GM18526 (cell line): ENCODE data around the gene WSCD1.

ENCODE experiments used
- POLR2A ChIP-seq: IDR thresholded peaks from 3 replicates; pipeline ENCODE4 v1.6.1; 2011; ENCODE audit not compliant: insufficient read length; ENCODE audit errors: extremely low read depth

The WSCD1 gene

DNA sequence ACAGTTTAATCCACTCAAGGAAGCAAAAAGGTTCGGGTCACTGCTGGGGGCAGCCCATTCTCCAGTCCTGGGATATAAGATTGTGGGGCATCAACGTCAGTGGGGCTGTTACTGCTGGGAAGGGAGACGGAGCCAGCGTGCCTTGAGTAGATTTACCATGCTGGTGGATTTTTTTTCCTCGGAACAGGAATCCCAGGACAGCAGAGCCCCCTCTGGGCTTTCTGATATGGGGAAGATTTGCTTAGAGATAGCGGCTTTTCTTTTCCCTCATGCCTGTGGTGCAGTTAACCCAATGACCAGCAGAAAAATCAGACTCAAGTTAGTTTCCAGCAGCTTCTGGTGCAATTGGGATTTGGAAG lies 35.4 kb downstream of the WSCD1 start:
- no peak for TF ChIP-seq POLR2A

DNA sequence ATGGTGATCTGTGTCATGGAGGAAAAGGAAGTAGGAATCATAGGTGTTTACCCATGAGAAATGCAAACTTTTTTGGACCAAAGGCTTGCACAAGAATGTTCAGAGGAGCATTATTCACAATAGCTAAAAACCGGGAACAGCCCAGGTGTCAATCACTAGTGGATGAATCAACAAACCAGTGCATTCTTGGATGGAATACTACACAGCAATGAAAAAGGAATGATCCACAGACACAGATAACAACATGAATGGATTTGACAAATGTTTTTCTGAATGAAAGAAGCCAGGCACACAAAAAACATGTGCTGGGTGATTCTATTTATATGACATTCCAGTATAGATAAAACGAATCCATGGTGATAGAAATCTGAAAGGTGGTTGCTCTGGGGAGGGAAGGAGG lies 36.0 kb downstream of the WSCD1 start:
- TF ChIP-seq POLR2A: no peak

DNA sequence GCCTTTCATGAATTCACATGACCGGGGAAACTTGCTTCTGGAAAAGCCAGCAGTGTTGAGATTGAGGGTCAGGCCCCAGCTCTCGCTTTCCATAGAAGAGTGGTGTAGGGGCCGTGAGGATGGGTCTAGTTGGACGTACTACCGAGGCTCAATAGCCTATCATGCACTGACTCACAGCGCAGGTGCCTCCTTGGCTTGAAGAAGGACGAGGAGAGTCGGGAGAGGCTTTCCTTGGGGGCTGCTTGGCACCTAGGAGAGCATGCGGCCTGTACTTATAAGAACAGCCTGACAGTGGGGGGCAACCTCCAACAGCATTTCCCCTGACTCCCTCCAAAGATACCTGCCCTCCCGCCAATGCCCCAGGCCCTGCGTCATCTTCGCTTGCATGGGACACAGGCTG lies 37.6 kb downstream of the WSCD1 start:
- TF ChIP-seq POLR2A: no peak

DNA sequence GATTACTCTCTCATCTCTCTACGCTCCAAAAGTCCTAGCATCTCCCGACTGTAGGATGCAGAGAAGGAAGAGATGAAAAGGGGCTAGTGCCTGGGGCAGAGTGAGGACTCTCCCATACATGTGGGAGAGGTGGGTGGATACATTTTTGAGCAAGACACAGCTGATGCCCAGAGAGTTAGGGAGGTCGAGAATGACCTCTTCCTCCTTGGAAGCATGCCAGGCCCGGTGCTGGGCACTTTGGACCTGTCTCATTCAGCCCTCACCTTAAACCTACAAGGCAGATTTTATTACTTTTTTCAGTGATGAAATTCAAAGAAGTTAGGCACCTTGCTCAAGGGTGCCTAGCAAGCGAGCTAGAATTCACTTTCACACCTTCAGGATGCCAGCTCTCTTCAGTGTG lies 38.2 kb downstream of the WSCD1 start:
- no peak for TF ChIP-seq POLR2A

DNA sequence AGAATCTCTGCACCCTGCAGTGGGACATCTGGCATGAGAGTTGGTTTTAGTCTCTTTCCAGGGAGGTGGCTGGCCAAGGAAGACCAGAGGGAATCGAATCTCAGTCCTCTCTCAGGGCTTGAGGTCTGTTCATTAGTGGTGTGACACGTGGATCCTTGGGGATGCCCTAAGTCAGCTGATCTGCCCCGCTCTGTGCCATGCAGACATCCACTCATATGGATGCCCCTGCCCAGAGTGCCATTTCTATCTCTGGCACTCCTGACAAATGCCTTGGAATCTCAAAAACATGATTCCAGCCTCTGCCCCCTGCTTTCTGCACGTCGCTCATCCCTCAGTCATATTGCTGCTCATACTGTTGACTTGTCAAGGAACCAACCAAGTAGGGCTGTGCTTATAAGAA lies 38.8 kb downstream of the WSCD1 start:
- no peak for TF ChIP-seq POLR2A

DNA sequence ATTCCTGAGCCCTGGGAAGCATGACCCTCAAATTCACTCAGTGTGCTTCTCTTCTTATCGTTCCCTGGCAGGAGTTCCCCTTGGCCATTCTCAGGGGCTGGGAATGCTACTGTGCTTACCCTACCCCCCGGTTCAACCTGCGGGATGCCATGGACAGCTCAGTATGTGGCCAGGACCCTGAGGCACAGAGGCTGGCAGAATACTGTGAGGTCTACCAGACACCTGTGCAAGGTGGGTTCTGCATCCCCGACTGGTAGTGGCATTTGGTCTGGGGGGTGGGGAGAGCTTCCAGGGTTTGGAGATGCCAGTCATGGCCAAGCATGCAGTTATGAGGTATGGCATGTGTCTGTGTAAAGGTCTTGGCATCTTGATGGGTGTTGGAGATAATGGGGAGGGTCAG lies 39.4 kb downstream of the WSCD1 start:
- TF ChIP-seq POLR2A: no peak

DNA sequence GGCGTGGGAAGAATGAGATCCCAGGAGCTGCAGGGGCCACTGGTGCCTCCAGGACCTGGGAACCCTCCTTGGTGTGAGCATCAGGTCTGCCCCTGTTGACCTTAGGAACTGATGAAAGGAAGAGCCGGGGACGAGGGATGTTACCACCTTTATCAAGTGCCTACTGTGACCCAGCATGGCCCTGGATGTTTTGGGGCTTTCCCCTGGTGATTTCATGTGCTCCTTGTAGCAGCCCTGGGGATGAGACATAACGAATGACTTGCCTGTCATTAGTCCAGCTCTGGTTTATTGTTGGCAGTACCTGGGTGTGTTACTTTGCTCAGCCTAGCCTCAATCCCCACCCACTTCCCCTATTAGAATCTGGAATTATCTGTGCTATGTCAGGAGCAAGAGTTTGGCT lies 39.9 kb downstream of the WSCD1 start:
- no peak for TF ChIP-seq POLR2A

DNA sequence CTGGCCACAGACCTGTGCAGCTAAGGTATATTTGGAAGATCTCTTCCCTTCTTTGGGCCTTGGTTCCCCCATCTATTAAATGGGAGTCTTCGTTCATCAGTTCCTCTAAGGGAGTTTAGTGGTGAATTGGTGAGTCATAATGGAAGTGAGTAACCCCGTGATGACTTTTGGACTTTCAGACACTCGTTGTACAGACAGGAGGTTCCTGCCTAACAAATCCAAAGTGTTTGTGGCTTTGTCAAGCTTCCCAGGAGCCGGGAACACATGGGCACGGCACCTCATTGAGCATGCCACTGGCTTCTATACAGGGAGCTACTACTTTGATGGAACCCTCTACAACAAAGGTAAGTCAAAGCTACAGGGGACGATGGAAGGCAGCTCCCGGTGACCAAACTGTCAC lies 40.4 kb downstream of the WSCD1 start:
- TF ChIP-seq POLR2A: no peak

DNA sequence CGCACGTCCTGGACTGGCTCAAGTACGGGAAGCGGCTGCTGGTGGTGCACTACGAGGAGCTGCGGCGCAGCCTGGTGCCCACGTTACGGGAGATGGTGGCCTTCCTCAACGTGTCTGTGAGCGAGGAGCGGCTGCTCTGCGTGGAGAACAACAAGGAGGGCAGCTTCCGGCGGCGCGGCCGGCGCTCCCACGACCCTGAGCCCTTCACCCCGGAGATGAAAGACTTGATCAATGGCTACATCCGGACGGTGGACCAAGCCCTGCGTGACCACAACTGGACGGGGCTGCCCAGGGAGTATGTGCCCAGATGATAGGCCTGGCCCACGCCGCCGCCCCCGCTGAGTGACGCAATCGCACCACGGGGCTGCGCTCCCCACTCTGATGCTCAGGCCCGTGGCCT lies 50.2 kb downstream of the WSCD1 start:
- no peak for TF ChIP-seq POLR2A

DNA sequence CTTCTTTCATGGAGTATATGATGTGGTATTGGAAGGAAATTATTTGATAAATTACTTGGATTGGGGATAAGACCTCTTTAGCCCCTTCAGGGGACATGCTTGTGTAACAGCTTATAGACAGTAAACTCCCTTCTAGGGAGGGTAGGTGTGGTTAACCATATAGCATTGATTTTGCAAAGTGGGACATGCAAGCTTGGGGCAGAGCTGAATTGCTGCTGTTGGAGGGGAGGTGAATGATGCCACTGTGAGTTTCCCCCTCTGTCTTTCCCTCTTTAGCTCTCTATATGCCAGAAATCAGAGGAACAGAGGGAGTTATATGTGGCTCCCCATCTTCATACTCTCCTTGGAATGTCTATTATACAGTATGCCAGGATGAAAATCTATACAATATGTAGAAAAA lies 54.7 kb downstream of the WSCD1 start:
- TF ChIP-seq POLR2A: no peak

DNA sequence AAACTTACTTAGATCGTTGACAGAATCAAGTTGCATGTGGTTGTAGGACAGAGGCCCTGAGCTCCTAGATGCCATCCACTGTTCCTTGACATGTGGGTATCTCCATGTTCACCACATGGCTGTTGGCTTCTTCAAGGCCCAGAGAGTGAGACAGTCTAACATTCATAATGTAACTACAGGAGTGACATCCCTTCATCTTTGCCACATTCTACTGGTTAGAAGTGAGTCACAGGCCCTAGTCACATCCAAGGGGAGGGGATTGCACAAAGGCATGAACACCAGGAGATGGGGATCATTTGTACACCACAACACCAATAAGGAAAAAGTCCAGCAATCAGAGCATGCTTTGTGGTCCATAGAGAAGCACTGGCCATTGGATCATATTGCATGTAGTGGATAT lies 56.6 kb downstream of the WSCD1 start:
- TF ChIP-seq POLR2A: no peak

DNA sequence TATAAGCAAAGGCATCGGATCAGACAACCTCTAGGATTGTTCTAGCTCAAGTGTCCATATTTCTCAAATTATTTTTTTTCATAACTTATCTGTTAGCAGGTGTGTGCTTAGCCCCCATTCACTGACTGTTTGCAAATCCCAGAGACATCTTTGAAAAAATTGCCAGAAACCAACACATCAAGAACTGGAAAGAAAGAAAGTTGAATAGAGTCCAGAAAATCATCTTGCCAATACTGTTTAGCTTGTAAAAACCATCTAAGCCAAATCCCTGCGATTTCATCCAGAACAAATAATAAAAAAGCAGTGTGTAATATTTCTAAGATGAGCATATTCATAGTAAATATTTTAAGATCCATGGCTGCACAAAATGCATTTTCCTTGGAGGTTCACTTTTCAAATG lies 64.5 kb downstream of the WSCD1 start:
- TF ChIP-seq POLR2A: no peak

DNA sequence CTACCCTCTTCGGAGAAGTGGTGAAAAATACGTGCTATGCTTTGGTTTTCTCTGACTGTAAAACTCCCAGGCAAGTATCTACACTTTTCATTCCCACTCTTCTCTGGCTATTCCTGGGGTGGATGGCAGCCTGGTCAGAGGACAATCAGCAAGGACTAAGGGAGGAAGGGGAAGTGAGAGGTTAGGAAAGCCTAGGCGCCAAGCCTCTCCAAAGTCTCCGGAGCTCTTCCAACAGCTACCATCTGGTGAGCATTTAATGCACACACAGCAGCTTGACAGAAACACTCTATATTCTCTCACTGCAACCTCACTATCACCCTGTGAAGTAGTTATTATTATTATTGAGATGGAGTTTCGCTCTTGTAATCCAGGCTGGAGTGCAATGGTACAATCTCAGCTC lies 65.1 kb downstream of the WSCD1 start:
- no peak for TF ChIP-seq POLR2A

DNA sequence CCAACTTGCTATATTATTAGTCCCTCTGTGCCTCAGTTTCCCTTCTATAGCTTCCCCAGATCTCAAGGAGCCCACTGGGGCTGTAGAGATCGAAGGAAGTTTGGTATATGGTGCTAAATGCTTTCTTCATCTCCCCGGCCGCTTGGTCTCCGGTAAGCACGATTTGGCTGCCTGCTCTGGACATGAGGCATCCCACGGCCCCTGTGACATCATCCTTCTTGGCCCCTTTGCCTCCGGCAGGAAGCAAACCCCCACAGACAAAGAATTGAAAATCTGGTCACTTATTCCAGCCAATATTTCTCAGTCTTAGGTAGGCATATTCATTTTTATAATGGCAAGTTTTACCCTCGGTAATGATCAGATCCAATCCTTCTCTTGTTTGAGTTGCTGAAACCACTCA lies 65.8 kb downstream of the WSCD1 start:
- TF ChIP-seq POLR2A: no peak

DNA sequence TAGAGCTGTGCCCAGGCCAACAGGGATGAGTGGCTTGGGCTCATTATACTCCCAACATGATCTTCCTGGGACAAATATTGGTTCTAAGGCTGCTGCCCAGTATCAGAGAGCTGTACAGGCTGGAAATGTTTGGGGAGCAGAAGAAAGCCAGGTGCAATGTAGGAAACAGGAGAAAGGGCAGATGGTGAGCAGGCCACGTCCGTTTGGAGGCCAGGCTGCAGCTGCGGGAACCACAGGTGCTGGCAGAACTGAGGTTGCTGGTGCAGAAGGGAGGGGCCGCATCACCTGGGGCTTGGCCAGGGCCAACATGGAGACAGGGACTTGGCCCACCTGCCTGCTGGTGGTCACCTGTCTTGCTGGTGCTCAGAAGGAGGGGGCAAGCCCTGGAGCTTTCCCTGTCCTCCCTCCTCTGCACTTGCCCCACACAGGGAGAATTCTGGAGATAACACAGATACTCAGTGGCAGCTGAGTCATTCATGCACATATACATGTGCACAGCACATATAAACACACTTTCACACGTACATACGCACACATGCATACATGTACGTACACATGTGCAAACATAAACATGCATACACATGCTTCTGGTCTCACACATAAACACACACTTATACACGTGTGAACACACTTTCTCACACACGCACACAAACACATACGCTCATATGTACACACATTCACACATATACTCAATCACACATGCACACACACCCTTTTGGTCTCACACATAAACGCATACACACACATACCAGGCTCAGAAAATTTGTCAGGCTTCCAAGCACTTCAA lies 67.7 kb downstream of the WSCD1 start:
- no peak for TF ChIP-seq POLR2A

DNA sequence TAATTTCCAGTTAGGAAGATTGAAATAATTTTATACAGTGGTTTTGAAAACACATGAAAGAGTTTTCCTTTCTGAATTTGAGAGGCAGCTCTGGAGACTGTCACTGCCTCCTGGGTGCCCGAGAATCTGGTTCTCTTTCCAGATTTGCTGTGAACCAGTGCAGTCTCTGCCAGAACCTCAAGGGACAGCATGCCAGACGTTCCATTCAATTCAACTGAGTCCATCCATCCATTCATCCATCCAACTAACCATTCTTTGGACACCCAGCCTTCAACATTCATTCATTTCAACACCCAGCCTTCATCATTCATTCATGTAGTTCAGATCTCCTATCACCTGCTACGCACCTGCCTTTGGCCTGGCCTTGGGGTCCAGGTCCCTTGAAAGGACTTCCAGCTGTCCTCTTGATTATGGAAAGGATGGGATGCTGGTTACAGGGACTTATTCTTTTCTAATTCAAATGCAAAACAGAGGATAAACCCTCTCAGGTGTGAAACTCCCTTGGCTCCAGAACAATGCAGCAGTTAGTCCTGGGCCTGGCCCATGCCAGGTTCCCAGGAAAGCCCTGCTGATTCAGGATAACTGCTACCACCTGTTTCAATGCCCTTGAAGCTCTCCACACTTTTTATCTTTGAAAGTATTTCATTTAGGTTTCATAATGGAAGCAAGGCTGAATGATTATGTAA lies 68.7 kb downstream of the WSCD1 start:
- TF ChIP-seq POLR2A: no peak

DNA sequence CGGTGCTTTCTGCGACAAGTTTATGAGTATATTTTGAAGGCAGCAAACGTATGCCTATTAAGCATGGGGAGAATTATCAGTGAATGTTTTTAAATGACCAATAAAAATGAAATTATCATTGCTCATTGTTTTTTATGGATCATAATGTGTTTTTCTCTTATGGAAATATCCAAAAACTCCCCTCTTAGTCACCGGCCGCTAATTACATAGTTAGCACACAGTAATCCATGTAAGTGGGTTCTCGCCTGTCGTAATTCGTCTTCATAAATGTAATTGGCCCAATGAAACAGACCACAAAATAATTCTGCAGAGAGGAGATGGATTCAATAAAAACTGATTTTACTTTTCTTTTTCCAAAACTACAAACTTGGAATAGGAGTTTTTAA lies 69.3 kb downstream of the WSCD1 start:
- TF ChIP-seq POLR2A: no peak
